Gastroesophageal sphincter (tissue), 4 donors: ENCODE results near the gene BPHL. TPM values are rescaled to one million over a fixed set of nuclear protein-coding genes. Genes with fewer than 3 reads are reported as not detected.
"Not testable (repeated sequence)": the region's sequence is repeated elsewhere in the genome, so short reads cannot be mapped to it uniquely, and the experiment has no call there.

ENCODE experiments used
- ATAC-seq: fragments of 150-250 bp; one replicate; pipeline ENCODE4 v1.9.1; 2016; ENCODE audit warnings: mild to moderate bottlenecking, moderate library complexity
- H3K27ac ChIP-seq, 4 donors: fragments of 200-600 bp; sonication (generic) in 3 of 4; 1 replicate in 3 of 4; 2 replicates in 1 of 4; pipeline ENCODE4 v1.5.1; 2016 to 2019
- H3K27me3 ChIP-seq: fragments of 200-600 bp; sonication (generic); one replicate; pipeline ENCODE4 v1.5.1; 2019
- H3K36me3 ChIP-seq, 2 donors: fragments of 200-600 bp; sonication (generic); one replicate each; pipeline ENCODE4 v1.5.1; 2019; ENCODE audit warnings: control low read depth in 1 of 2
- H3K4me1 ChIP-seq, 3 donors: fragments of 200-600 bp; sonication (generic); 1 replicate in 2 of 3; 2 replicates in 1 of 3; pipeline ENCODE4 v1.5.1; 2016 to 2019; ENCODE audit warnings: control low read depth in 2 of 3
- H3K4me3 ChIP-seq, 2 donors: fragments of 200-600 bp; sonication (generic); one replicate each; pipeline ENCODE4 v1.5.1; 2019; ENCODE audit warnings: mild to moderate bottlenecking in 1 of 2, moderate library complexity in 1 of 2
- H3K9me3 ChIP-seq, 3 donors: fragments of 200-600 bp; sonication (generic); one replicate each; pipeline ENCODE4 v1.5.1; 2017 to 2019; ENCODE audit warnings: control low read depth in 2 of 3
- CTCF ChIP-seq, 4 experiments: fragments of 200-600 bp in 2 of 4; fragments of 450-650 bp in 2 of 4; sonication (generic) in 1 of 4; IDR thresholded peaks; one replicate each; pipeline ENCODE4 v1.5.1; 2017 to 2019; ENCODE audit warnings: antibody characterized with exemption in 4 of 4, mild to moderate bottlenecking in 2 of 4, moderate library complexity in 2 of 4
- EP300 ChIP-seq: sonication (generic); formaldehyde crosslinking; IDR thresholded peaks from one replicate; pipeline ENCODE4 v1.6.1; 2017; ENCODE audit warnings: antibody characterized with exemption, mild to moderate bottlenecking
- POLR2A ChIP-seq, 2 donors: fragments of 450-650 bp; IDR thresholded peaks; one replicate each; pipeline ENCODE4 v1.6.1; 2017; ENCODE audit warnings: antibody characterized with exemption in 2 of 2, mild to moderate bottlenecking in 2 of 2, moderate library complexity in 1 of 2
- POLR2AphosphoS5 ChIP-seq: sonication (generic); formaldehyde crosslinking; IDR thresholded peaks from one replicate; pipeline ENCODE4 v1.6.1; 2017; ENCODE audit warnings: antibody characterized with exemption
- WGBS, 2 donors: methylation state at CpG; one replicate each; pipeline ENCODE4 v1.1.5; 2018; ENCODE audit warnings: low coverage in 1 of 2; 5-methylcytosine and 5-hydroxymethylcytosine counted together
- total RNA-seq, 4 donors: library from RNA; depleted of rRNA; stranded (reverse); fragments of >200 nt; gene quantifications; one replicate each; pipeline ENCODE4 v1.1.0, GENCODE V29; 2016

Gene BPHL
- total RNA-seq, 4 donors from 2014 or later = 4.8 to 16.6 (median 6.5) TPM

- Histone ChIP-seq H3K27ac (no peak overlapping the region), H3K4me1 (peaks cover 0 to 42% (median 4%) of the 10 kb centered on the region in 3 donors), H3K4me3 (no peak overlapping the region), H3K36me3 (no peaks in the 10 kb centered on the region), H3K9me3 (no peaks in the 10 kb centered on the region), H3K27me3 (no peaks in the 10 kb centered on the region)
- no peak for ATAC-seq
- 94 to 100% methylated on average over 2 to 6 of the region's 6 CpGs for WGBS, 2 donors
- no peak for TF ChIP-seq POLR2AphosphoS5
- no peak for TF ChIP-seq CTCF (IDR thresholded peaks at IDR 0.05)
- TF ChIP-seq EP300 = no peak
- TF ChIP-seq POLR2A (IDR thresholded peaks at IDR 0.05) = no peak
Observed at GRCh38 chr6:3164388-3164787, 45.9 kb downstream of the BPHL start.

- H3K4me1 ChIP-seq = peaks cover 0 to 27% (median 0%) of the 10 kb centered on the region in 3 donors
- H3K36me3 ChIP-seq = no peaks in the 10 kb centered on the region
- H3K9me3 ChIP-seq = no peaks in the 10 kb centered on the region
- WGBS, 2 donors = 54 to 64% methylated on average over 6 of the region's 7 CpGs
- H3K27me3 ChIP-seq = no peaks in the 10 kb centered on the region
- no peak for ATAC-seq
- TF ChIP-seq CTCF (IDR thresholded peaks at IDR 0.05) = no peak
- no peak overlapping the region for H3K27ac ChIP-seq
- H3K4me3 ChIP-seq = no peak overlapping the region
Observed at GRCh38 chr6:3165631-3166534, 47.4 kb downstream of the BPHL start.

DNA sequence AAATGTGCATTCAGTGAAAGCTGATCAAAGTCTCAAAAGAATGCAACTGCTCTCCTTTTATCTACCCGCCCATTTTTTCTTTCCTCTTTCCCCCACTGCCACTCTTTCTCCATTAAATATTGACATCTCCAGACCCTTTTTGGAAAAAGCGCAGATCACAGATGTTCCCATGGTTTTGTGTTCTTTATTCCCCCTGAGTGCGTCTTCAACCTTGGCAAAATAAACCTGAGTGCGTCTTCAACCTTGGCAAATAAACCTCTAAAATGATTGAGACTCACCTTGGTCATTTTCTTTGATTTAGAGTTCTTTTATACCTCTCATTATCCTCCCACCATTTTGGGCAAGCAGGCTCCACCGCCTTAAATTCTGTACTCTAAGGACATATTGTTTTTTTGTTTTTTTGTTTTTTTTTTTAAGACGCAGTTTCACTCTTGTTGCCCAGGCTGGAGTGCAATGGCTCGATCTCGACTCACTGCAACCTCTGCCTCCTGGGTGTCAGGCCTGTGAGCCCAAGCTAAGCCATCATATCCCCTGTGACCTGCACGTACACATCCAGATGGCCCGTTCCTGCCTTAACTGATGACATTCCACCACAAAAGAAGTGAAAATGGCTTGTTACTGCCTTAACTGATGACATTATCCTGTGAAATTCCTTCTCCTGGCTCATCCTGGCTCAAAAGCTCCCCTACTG lies 48.2 kb downstream of the BPHL start:
- not testable (repeated sequence) for ATAC-seq, H3K27ac ChIP-seq, H3K36me3 ChIP-seq, H3K4me3 ChIP-seq, H3K27me3 ChIP-seq, H3K9me3 ChIP-seq
- peaks cover 0 to 20% (median 0%) of the 10 kb centered on the region in 3 donors for H3K4me1 ChIP-seq
- WGBS, 2 donors = 78 to 83% methylated on average over 2 to 10 of the region's 10 CpGs

- not testable (repeated sequence) for H3K9me3 ChIP-seq, H3K27me3 ChIP-seq, H3K4me1 ChIP-seq, H3K36me3 ChIP-seq, ATAC-seq, H3K27ac ChIP-seq, H3K4me3 ChIP-seq
- WGBS, 2 donors = 94% methylated on average over 10 of the region's 10 CpGs; no CpG with 5 or more reads in 1 of the 2 donors
Observed at GRCh38 chr6:3168046-3168445, 49.5 kb downstream of the BPHL start.

- no CpG with 5 or more reads among the region's 24 CpGs for WGBS, 2 donors
- not testable (repeated sequence) for H3K36me3 ChIP-seq, H3K27ac ChIP-seq
Observed at GRCh38 chr6:3170676-3171075, 52.2 kb downstream of the BPHL start.

GRCh38 chr6:3171313-3172175 lies 53.0 kb downstream of the BPHL start:
- H3K27me3 ChIP-seq, H3K4me3 ChIP-seq, H3K4me1 ChIP-seq, H3K27ac ChIP-seq, ATAC-seq, H3K9me3 ChIP-seq, H3K36me3 ChIP-seq: not testable (repeated sequence)
- WGBS, 2 donors = 80 to 87% methylated on average over 1 to 16 of the region's 17 CpGs

More at GRCh38 chr6:3170676-3171075, 52.2 kb downstream of the BPHL start:
- H3K27me3 ChIP-seq, H3K9me3 ChIP-seq, H3K4me1 ChIP-seq, ATAC-seq, H3K4me3 ChIP-seq: not testable (repeated sequence)

- 78 to 92% methylated on average over 3 to 4 of the region's 4 CpGs for WGBS, 2 donors
Observed at GRCh38 chr6:3172789-3173188, 54.3 kb downstream of the BPHL start.

DNA sequence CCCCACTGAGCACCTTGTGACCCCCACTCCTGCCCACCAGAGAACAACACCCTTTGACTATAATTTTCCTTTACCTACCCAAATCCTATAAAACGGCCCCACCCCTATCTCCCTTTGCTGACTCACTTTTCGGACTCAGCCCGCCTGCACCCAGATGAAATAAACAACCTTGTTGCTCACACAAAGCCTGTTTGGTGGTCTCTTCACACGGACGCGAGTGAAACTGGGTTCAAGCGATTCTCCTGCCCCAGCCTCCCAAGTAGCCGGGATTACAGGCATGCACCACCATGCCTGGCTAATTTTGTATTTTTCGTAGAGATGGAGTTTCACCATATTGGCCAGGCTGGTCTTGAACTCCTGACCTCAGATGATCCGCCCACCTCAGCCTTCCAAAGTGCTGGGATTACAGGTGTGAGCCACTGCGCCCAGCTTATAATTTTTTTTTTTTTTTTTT lies 55.2 kb downstream of the BPHL start:
- H3K4me1 ChIP-seq, ATAC-seq: not testable (repeated sequence)
- WGBS, 2 donors = 93 to 97% methylated on average over 8 to 10 of the region's 11 CpGs

More at GRCh38 chr6:3172789-3173188, 54.3 kb downstream of the BPHL start:
- H3K4me1 ChIP-seq, H3K4me3 ChIP-seq, H3K27ac ChIP-seq, ATAC-seq, H3K36me3 ChIP-seq, H3K9me3 ChIP-seq, H3K27me3 ChIP-seq: not testable (repeated sequence)

More for the DNA sequence above, 55.2 kb downstream of the BPHL start:
- not testable (repeated sequence) for H3K9me3 ChIP-seq, H3K27ac ChIP-seq, H3K27me3 ChIP-seq, H3K4me3 ChIP-seq, H3K36me3 ChIP-seq
